H1 (cell line): Measurements from ENCODE around the gene ITSN1.

Source experiments
- POLR2A ChIP-seq, 2 experiments: IDR thresholded peaks; 1 replicate in 1 of 2; 2 replicates in 1 of 2; pipeline ENCODE4 v1.6.1; 2011; ENCODE audit warnings: low read depth in 2 of 2, low read length in 2 of 2, mild to moderate bottlenecking in 2 of 2; ENCODE audit errors: control extremely low read depth in 1 of 2
- SP1 ChIP-seq: IDR thresholded peaks from 2 replicates; pipeline ENCODE4 v1.6.1; 2011; ENCODE audit warnings: low read depth, low read length
- TAF7 ChIP-seq: optimal IDR thresholded peaks from 2 replicates; pipeline ENCODE3; 2011; ENCODE audit warnings: low read depth, mild to moderate bottlenecking, inconsistent platforms, low read length, moderate library complexity, borderline replicate concordance
- TF ChIP-seq, protein P1 (sequence below), 3 experiments: IDR thresholded peaks; 1 replicate in 2 of 3; 2 replicates in 1 of 3; pipeline versions ENCODE4 v1.5.1 to v1.6.1; 2011; ENCODE audit warnings: low read length in 3 of 3, mild to moderate bottlenecking in 3 of 3, inconsistent platforms in 2 of 3, low read depth in 1 of 3, moderate library complexity in 1 of 3; ENCODE audit not compliant: insufficient read depth in 1 of 3; ENCODE audit errors: control extremely low read depth in 1 of 3

DNA sequence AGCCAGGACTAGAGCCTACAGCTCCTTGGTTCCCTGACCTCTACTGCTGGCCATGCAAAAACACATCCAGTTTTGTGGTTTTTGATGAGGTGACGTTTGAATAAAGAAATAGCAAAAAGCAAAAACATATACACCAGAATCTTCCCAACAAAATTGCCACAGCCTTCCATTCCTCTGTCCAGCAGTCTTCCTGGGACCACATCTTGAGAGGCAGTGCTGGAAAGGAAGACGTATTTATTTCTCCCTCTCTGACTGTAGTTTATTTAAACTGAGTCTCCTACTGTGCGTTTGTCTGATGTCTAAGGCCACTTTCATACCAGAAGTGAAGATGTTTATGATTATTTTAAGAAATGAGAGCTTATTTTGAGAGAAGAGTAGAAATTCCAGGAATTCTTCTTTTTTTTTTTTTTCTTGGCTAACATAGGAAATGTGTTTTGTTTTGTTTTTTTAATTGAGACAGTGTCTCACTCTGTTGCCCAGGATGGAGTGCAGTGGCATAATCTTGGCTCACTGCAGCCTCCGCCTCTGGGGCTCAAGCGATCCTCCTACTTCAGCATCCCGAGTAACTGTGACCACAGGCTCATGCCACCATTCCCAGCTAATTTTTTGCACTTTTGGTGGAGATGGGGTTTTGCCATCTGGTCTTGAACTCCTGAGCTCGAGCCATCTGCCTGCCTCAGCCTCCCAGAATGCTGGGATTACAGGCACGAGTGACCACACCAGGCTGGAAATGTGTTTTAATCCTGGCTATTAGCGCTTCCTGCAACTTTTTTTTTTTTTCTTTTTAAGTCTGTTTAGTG, 118.5 kb downstream of the ITSN1 start:
- TF ChIP-seq, protein P1, sequence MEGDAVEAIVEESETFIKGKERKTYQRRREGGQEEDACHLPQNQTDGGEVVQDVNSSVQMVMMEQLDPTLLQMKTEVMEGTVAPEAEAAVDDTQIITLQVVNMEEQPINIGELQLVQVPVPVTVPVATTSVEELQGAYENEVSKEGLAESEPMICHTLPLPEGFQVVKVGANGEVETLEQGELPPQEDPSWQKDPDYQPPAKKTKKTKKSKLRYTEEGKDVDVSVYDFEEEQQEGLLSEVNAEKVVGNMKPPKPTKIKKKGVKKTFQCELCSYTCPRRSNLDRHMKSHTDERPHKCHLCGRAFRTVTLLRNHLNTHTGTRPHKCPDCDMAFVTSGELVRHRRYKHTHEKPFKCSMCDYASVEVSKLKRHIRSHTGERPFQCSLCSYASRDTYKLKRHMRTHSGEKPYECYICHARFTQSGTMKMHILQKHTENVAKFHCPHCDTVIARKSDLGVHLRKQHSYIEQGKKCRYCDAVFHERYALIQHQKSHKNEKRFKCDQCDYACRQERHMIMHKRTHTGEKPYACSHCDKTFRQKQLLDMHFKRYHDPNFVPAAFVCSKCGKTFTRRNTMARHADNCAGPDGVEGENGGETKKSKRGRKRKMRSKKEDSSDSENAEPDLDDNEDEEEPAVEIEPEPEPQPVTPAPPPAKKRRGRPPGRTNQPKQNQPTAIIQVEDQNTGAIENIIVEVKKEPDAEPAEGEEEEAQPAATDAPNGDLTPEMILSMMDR (IDR thresholded peaks at IDR 0.05; ENCODE audit: control extremely low read depth in 1 of 3, insufficient read depth in 1 of 3, low read depth in 1 of 3, low read length in 3 of 3), result no peak
- TF ChIP-seq TAF7, result no peak
- no peak for TF ChIP-seq POLR2A (IDR thresholded peaks at IDR 0.05; ENCODE audit: control extremely low read depth in 1 of 2, low read depth in 2 of 2, low read length in 2 of 2)
- TF ChIP-seq SP1, result no peak
